IPS-18c (cell line): ENCODE measurements around the gene FABP3.

ENCODE experiments used
- H3K4me3 ChIP-seq: 2 replicates; pipeline ENCODE4 v1.7.0; 2013; ENCODE audit warnings: low read depth, mild to moderate bottlenecking, low read length, moderate library complexity; ENCODE audit not compliant: insufficient read depth
- H3K9me3 ChIP-seq: one replicate; pipeline ENCODE4 v1.6.1; 2013; ENCODE audit warnings: mild to moderate bottlenecking, low read length, moderate library complexity; ENCODE audit not compliant: control insufficient read depth, insufficient read depth

Gene FABP3

GRCh38 chr1:31380181-31380580 is 7.3 kb upstream of the FABP3 start:
- Histone ChIP-seq H3K9me3 (no peaks in the 10 kb centered on the region), H3K4me3 (no peak overlapping the region)

- Histone ChIP-seq H3K9me3 (no peaks in the 10 kb centered on the region), H3K4me3 (no peak overlapping the region)
Observed at GRCh38 chr1:31378001-31378400, 5.1 kb upstream of the FABP3 start.

GRCh38 chr1:31377364-31377863 is 4.5 kb upstream of the FABP3 start:
- Histone ChIP-seq H3K9me3 (no peaks in the 10 kb centered on the region), H3K4me3 (no peak overlapping the region)

- H3K9me3 ChIP-seq = no peaks in the 10 kb centered on the region
- H3K4me3 ChIP-seq = no peak overlapping the region
Observed at GRCh38 chr1:31376375-31377134, 3.7 kb upstream of the FABP3 start.

GRCh38 chr1:31374511-31375196 is 1.8 kb upstream of the FABP3 start:
- Histone ChIP-seq H3K9me3 (no peaks in the 10 kb centered on the region), H3K4me3 (no peak overlapping the region)

GRCh38 chr1:31373897-31374486 is 1.1 kb upstream of the FABP3 start:
- H3K4me3 ChIP-seq = no peak overlapping the region; the same call in 1 of the 2 replicates
- H3K9me3 ChIP-seq = no peaks in the 10 kb centered on the region

GRCh38 chr1:31372751-31373055 is 173 bp downstream of the FABP3 start:
- H3K4me3 ChIP-seq = peak overlapping the region; percentile 42
- H3K9me3 ChIP-seq = no peaks in the 10 kb centered on the region

- Histone ChIP-seq H3K4me3 (no peak overlapping the region; the same call in 1 of the 2 replicates), H3K9me3 (no peaks in the 10 kb centered on the region)
Observed at GRCh38 chr1:31372051-31372450, 825 bp downstream of the FABP3 start.

GRCh38 chr1:31371121-31371959 is 1.5 kb downstream of the FABP3 start:
- H3K9me3 ChIP-seq = no peaks in the 10 kb centered on the region
- H3K4me3 ChIP-seq = no peak overlapping the region

GRCh38 chr1:31370565-31370964 is 2.3 kb downstream of the FABP3 start:
- Histone ChIP-seq H3K4me3 (no peak overlapping the region), H3K9me3 (no peaks in the 10 kb centered on the region)

GRCh38 chr1:31370021-31370420 is 2.9 kb downstream of the FABP3 start:
- H3K4me3 ChIP-seq = no peak overlapping the region
- H3K9me3 ChIP-seq = no peaks in the 10 kb centered on the region

GRCh38 chr1:31368611-31369107 is 4.2 kb downstream of the FABP3 start:
- H3K9me3 ChIP-seq = no peaks in the 10 kb centered on the region
- no peak overlapping the region for H3K4me3 ChIP-seq

GRCh38 chr1:31366796-31367195 is 6.1 kb downstream of the FABP3 start:
- Histone ChIP-seq H3K9me3 (no peaks in the 10 kb centered on the region), H3K4me3 (no peak overlapping the region)

GRCh38 chr1:31364561-31365250 is 8.2 kb downstream of the FABP3 start:
- no peak overlapping the region for H3K4me3 ChIP-seq
- H3K9me3 ChIP-seq = no peaks in the 10 kb centered on the region

GRCh38 chr1:31362032-31362431 is 10.8 kb downstream of the FABP3 start:
- Histone ChIP-seq H3K9me3 (no peaks in the 10 kb centered on the region), H3K4me3 (no peak overlapping the region)

- no peaks in the 10 kb centered on the region for H3K9me3 ChIP-seq
- no peak overlapping the region for H3K4me3 ChIP-seq
Observed at GRCh38 chr1:31361607-31362006, 11.3 kb downstream of the FABP3 start.

- no peak overlapping the region for H3K4me3 ChIP-seq
- no peaks in the 10 kb centered on the region for H3K9me3 ChIP-seq
Observed at GRCh38 chr1:31356427-31356826, 16.4 kb downstream of the FABP3 start.
